NCI-H748 treated with DMSO at 0.1 percent for 48 hours (cell line): Measurements from ENCODE around the gene BRD4.
"Not testable (repeated sequence)": the region's sequence is repeated elsewhere in the genome, so short reads cannot be mapped to it uniquely, and the experiment has no call there.

Experiments used
- DNase-seq: peaks from one replicate; lab custom pipeline; 2025; lab: John Stamatoyannopoulos, UW

BRD4 gene

GRCh38 chr19:15332311-15332996 is at the start of gene BRD4:
Gene BRD4 (minus strand): TSS chr19:15332539. CDS start chr19:15273099, 59,440 bp downstream.
- no peak for DNase-seq

GRCh38 chr19:15381864-15382263 is 49.5 kb upstream of the BRD4 start:
- DNase-seq, result no peak

- DNase-seq, result no peak
Observed at GRCh38 chr19:15381429-15381828, 49.1 kb upstream of the BRD4 start.

GRCh38 chr19:15379999-15380647 is 47.8 kb upstream of the BRD4 start:
- DNase-seq, result no peak

GRCh38 chr19:15379083-15379998 is 47.0 kb upstream of the BRD4 start, which contains the start of gene AKAP8:
Gene AKAP8 (minus strand): TSS chr19:15379787. CDS start chr19:15379731, 56 bp downstream.
- DNase-seq, result peak; percentile 80

GRCh38 chr19:15378534-15379082 is 46.3 kb upstream of the BRD4 start:
- DNase-seq, result no peak

- no peak for DNase-seq
Observed at GRCh38 chr19:15374796-15375440, 42.6 kb upstream of the BRD4 start.

GRCh38 chr19:15374105-15374651 is 41.8 kb upstream of the BRD4 start:
- DNase-seq, result no peak

- DNase-seq, result no peak
Observed at GRCh38 chr19:15373644-15374043, 41.3 kb upstream of the BRD4 start.

GRCh38 chr19:15372891-15373301 is 40.6 kb upstream of the BRD4 start:
- no peak for DNase-seq

- no peak for DNase-seq
Observed at GRCh38 chr19:15372470-15372869, 40.1 kb upstream of the BRD4 start.

- no peak for DNase-seq
Observed at GRCh38 chr19:15371786-15372380, 39.5 kb upstream of the BRD4 start.

- DNase-seq, result no peak
Observed at GRCh38 chr19:15371119-15371518, 38.8 kb upstream of the BRD4 start.

GRCh38 chr19:15369594-15369891 is 37.2 kb upstream of the BRD4 start:
- DNase-seq, result no peak

GRCh38 chr19:15368798-15369593 is 36.7 kb upstream of the BRD4 start:
- DNase-seq, result no peak

GRCh38 chr19:15368051-15368632 is 35.8 kb upstream of the BRD4 start:
- DNase-seq, result no peak

GRCh38 chr19:15367439-15367838 is 35.1 kb upstream of the BRD4 start:
- DNase-seq, result no peak

- no peak for DNase-seq
Observed at GRCh38 chr19:15365264-15365663, 32.9 kb upstream of the BRD4 start.

GRCh38 chr19:15363791-15364190 is 31.5 kb upstream of the BRD4 start:
- DNase-seq, result not testable (repeated sequence)

GRCh38 chr19:15363048-15363447 is 30.7 kb upstream of the BRD4 start:
- not testable (repeated sequence) for DNase-seq
